Medulla oblongata (tissue), 1 donor: ENCODE measurements around the gene CCDC148.
"Not testable (repeated sequence)": the region's sequence is repeated elsewhere in the genome, so short reads cannot be mapped to it uniquely, and the experiment has no call there.

Experiments
- DNase-seq: peaks from one replicate; pipeline ENCODE4 v3.0.0-alpha.2; 2015; ENCODE audit errors: extremely low spot score

CCDC148 gene

GRCh38 chr2:158291544-158292180 is 164.9 kb downstream of the CCDC148 start:
- DNase-seq, result no peak

GRCh38 chr2:158290225-158290624 is 166.3 kb downstream of the CCDC148 start:
- DNase-seq, result no peak

- no peak for DNase-seq
Observed at GRCh38 chr2:158276619-158277471, 179.7 kb downstream of the CCDC148 start.

- DNase-seq, result no peak
Observed at GRCh38 chr2:158273791-158274190, 182.8 kb downstream of the CCDC148 start.

GRCh38 chr2:158270536-158270935 is 186.0 kb downstream of the CCDC148 start:
- DNase-seq, result no peak

- no peak for DNase-seq
Observed at GRCh38 chr2:158269143-158269542, 187.4 kb downstream of the CCDC148 start.

GRCh38 chr2:158266111-158266510 is 190.4 kb downstream of the CCDC148 start:
- no peak for DNase-seq

GRCh38 chr2:158255257-158255656 is 201.3 kb downstream of the CCDC148 start:
- no peak for DNase-seq

- no peak for DNase-seq
Observed at GRCh38 chr2:158253170-158253569, 203.4 kb downstream of the CCDC148 start.

GRCh38 chr2:158251356-158251755 is 205.2 kb downstream of the CCDC148 start:
- DNase-seq, result no peak

- no peak for DNase-seq
Observed at GRCh38 chr2:158243392-158243791, 213.2 kb downstream of the CCDC148 start.

- no peak for DNase-seq
Observed at GRCh38 chr2:158242280-158242679, 214.3 kb downstream of the CCDC148 start.

GRCh38 chr2:158240975-158241374 is 215.6 kb downstream of the CCDC148 start:
- no peak for DNase-seq

GRCh38 chr2:158239271-158239670 is 217.3 kb downstream of the CCDC148 start:
- no peak for DNase-seq

- DNase-seq, result no peak
Observed at GRCh38 chr2:158234497-158234896, 222.1 kb downstream of the CCDC148 start.

GRCh38 chr2:158232476-158232875 is 224.1 kb downstream of the CCDC148 start:
- DNase-seq, result no peak

GRCh38 chr2:158228943-158229508 is 227.5 kb downstream of the CCDC148 start:
- no peak for DNase-seq

GRCh38 chr2:158223066-158223465 is 233.5 kb downstream of the CCDC148 start:
- not testable (repeated sequence) for DNase-seq

- no peak for DNase-seq
Observed at GRCh38 chr2:158221063-158222020, 235.2 kb downstream of the CCDC148 start.

- DNase-seq, result no peak
Observed at GRCh38 chr2:158217593-158217992, 239.0 kb downstream of the CCDC148 start.

- no peak for DNase-seq
Observed at GRCh38 chr2:158214431-158214830, 242.1 kb downstream of the CCDC148 start.

- no peak for DNase-seq
Observed at GRCh38 chr2:158213773-158214172, 242.8 kb downstream of the CCDC148 start.
